Lower leg skin (tissue), 3 donors: Measurements from ENCODE around the gene ZNF280D.

Experiments used
- POLR2A ChIP-seq, 2 donors: fragments of 450-650 bp; IDR thresholded peaks; one replicate each; pipeline ENCODE4 v1.6.1; 2016 to 2017; ENCODE audit warnings: antibody characterized with exemption in 2 of 2, mild to moderate bottlenecking in 1 of 2, moderate library complexity in 1 of 2
- TF ChIP-seq, protein P1 (sequence below), 3 donors: fragments of 450-650 bp; IDR thresholded peaks; one replicate each; pipeline ENCODE4 v1.5.1; 2016; ENCODE audit warnings: antibody characterized with exemption in 3 of 3, mild to moderate bottlenecking in 3 of 3, moderate library complexity in 2 of 3

DNA sequence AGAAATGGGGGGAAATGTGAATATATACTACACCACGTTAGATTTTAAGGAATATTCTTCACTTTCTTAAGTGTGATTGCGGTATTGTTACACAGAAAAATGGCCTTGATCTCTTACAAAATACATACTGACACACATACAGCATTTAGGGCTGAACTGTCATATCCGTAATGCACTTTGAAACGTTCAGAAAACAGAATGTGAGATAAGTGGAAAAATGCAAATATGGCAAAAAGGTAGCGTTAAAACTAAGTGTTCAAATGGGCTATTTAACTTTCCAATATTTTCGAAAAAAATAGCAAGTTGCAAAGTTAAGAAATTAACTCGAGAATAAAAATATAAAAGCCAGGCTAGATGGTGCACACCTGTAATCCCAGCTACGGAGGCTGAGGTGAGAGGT, 1.8 kb downstream of the ZNF280D start:
- TF ChIP-seq, protein P1, sequence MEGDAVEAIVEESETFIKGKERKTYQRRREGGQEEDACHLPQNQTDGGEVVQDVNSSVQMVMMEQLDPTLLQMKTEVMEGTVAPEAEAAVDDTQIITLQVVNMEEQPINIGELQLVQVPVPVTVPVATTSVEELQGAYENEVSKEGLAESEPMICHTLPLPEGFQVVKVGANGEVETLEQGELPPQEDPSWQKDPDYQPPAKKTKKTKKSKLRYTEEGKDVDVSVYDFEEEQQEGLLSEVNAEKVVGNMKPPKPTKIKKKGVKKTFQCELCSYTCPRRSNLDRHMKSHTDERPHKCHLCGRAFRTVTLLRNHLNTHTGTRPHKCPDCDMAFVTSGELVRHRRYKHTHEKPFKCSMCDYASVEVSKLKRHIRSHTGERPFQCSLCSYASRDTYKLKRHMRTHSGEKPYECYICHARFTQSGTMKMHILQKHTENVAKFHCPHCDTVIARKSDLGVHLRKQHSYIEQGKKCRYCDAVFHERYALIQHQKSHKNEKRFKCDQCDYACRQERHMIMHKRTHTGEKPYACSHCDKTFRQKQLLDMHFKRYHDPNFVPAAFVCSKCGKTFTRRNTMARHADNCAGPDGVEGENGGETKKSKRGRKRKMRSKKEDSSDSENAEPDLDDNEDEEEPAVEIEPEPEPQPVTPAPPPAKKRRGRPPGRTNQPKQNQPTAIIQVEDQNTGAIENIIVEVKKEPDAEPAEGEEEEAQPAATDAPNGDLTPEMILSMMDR (IDR thresholded peaks at IDR 0.05), result no peak
- no peak for TF ChIP-seq POLR2A (IDR thresholded peaks at IDR 0.05)
